Adipocyte (in vitro differentiated cells): Measurements from ENCODE around the gene SNX24.

Source experiments
- DNase-seq: peaks from one replicate; pipeline ENCODE4 v3.0.0-alpha.2; 2015; ENCODE audit warnings: low read depth
- H3K27me3 ChIP-seq: replicated peaks from 2 replicates; pipeline ENCODE4 v1.7.0; 2013; ENCODE audit warnings: mild to moderate bottlenecking, low read length, moderate library complexity; ENCODE audit not compliant: control insufficient read depth, insufficient read depth
- H3K36me3 ChIP-seq: 2 replicates; pipeline ENCODE4 v1.7.0; 2013; ENCODE audit warnings: low read length, mild to moderate bottlenecking, moderate library complexity; ENCODE audit not compliant: control insufficient read depth, insufficient read depth, severe bottlenecking
- H3K4me1 ChIP-seq: 2 replicates; pipeline ENCODE4 v1.7.0; 2013; ENCODE audit warnings: mild to moderate bottlenecking, low read length, moderate library complexity; ENCODE audit not compliant: control insufficient read depth, insufficient read depth
- H3K4me3 ChIP-seq: 2 replicates; pipeline ENCODE4 v1.7.0; 2013; ENCODE audit warnings: mild to moderate bottlenecking, low read length, moderate library complexity
- H3K9ac ChIP-seq: 2 replicates; pipeline ENCODE4 v1.7.0; 2013; ENCODE audit warnings: mild to moderate bottlenecking, low read length, moderate library complexity
- H3K9me3 ChIP-seq: 2 replicates; pipeline ENCODE4 v1.7.0; 2013; ENCODE audit warnings: mild to moderate bottlenecking, low read length, moderate library complexity; ENCODE audit not compliant: control insufficient read depth

Gene SNX24

GRCh38 chr5:122921826-122922225 is 76.4 kb downstream of the SNX24 start:
- DNase-seq: peak; percentile 59
- Histone ChIP-seq H3K36me3 (no peaks in the 10 kb centered on the region), H3K9me3 (no peaks in the 10 kb centered on the region), H3K4me1 (peaks cover 5% of the 10 kb centered on the region), H3K9ac (no peak overlapping the region), H3K4me3 (no peak overlapping the region), H3K27me3 (no peaks in the 10 kb centered on the region)

GRCh38 chr5:122924203-122924602 is 78.8 kb downstream of the SNX24 start:
- Histone ChIP-seq H3K27me3 (no peaks in the 10 kb centered on the region), H3K9ac (no peak overlapping the region), H3K4me3 (no peak overlapping the region), H3K9me3 (no peaks in the 10 kb centered on the region), H3K4me1 (peaks cover 5% of the 10 kb centered on the region), H3K36me3 (no peaks in the 10 kb centered on the region)
- DNase-seq: no peak

GRCh38 chr5:122924719-122925395 is 79.4 kb downstream of the SNX24 start:
- Histone ChIP-seq H3K4me1 (peaks cover 5% of the 10 kb centered on the region), H3K36me3 (no peaks in the 10 kb centered on the region)

GRCh38 chr5:122929001-122929400 is 83.6 kb downstream of the SNX24 start:
- H3K9ac ChIP-seq: no peak overlapping the region
- no peak overlapping the region for H3K4me3 ChIP-seq

More at GRCh38 chr5:122924719-122925395, 79.4 kb downstream of the SNX24 start:
- no peaks in the 10 kb centered on the region for H3K27me3 ChIP-seq
- H3K4me3 ChIP-seq: no peak overlapping the region
- H3K9ac ChIP-seq: no peak overlapping the region
- no peak for DNase-seq
- H3K9me3 ChIP-seq: no peaks in the 10 kb centered on the region

GRCh38 chr5:122929980-122930379 is 84.6 kb downstream of the SNX24 start:
- no peak for DNase-seq
- H3K4me3 ChIP-seq: no peak overlapping the region

More at GRCh38 chr5:122929001-122929400, 83.6 kb downstream of the SNX24 start:
- Histone ChIP-seq H3K4me1 (peaks cover 5% of the 10 kb centered on the region), H3K27me3 (no peaks in the 10 kb centered on the region), H3K9me3 (no peaks in the 10 kb centered on the region), H3K36me3 (no peaks in the 10 kb centered on the region)
- DNase-seq: no peak

GRCh38 chr5:122933956-122934355 is 88.5 kb downstream of the SNX24 start:
- Histone ChIP-seq H3K9me3 (no peaks in the 10 kb centered on the region), H3K36me3 (peaks cover 7% of the 10 kb centered on the region), H3K27me3 (no peaks in the 10 kb centered on the region), H3K9ac (no peak overlapping the region), H3K4me3 (no peak overlapping the region), H3K4me1 (no peaks in the 10 kb centered on the region)
- no peak for DNase-seq

More at GRCh38 chr5:122929980-122930379, 84.6 kb downstream of the SNX24 start:
- Histone ChIP-seq H3K27me3 (no peaks in the 10 kb centered on the region), H3K9me3 (no peaks in the 10 kb centered on the region), H3K36me3 (no peaks in the 10 kb centered on the region), H3K9ac (no peak overlapping the region), H3K4me1 (no peaks in the 10 kb centered on the region)

GRCh38 chr5:122936088-122936487 is 90.7 kb downstream of the SNX24 start:
- H3K4me1 ChIP-seq: no peaks in the 10 kb centered on the region
- no peak overlapping the region for H3K9ac ChIP-seq
- peaks cover 7% of the 10 kb centered on the region for H3K36me3 ChIP-seq
- H3K9me3 ChIP-seq: no peaks in the 10 kb centered on the region
- H3K27me3 ChIP-seq: no peaks in the 10 kb centered on the region
- H3K4me3 ChIP-seq: no peak overlapping the region
- DNase-seq: no peak

GRCh38 chr5:122937914-122938313 is 92.5 kb downstream of the SNX24 start:
- H3K36me3 ChIP-seq: peaks cover 7% of the 10 kb centered on the region
- no peak overlapping the region for H3K4me3 ChIP-seq
- no peaks in the 10 kb centered on the region for H3K27me3 ChIP-seq
- H3K4me1 ChIP-seq: no peaks in the 10 kb centered on the region
- H3K9ac ChIP-seq: no peak overlapping the region
- DNase-seq: no peak
- H3K9me3 ChIP-seq: no peaks in the 10 kb centered on the region

- no peaks in the 10 kb centered on the region for H3K4me1 ChIP-seq
- no peak for DNase-seq
- no peak overlapping the region for H3K9ac ChIP-seq
- peaks cover 7% of the 10 kb centered on the region for H3K36me3 ChIP-seq
- H3K27me3 ChIP-seq: no peaks in the 10 kb centered on the region
- H3K4me3 ChIP-seq: no peak overlapping the region
- no peaks in the 10 kb centered on the region for H3K9me3 ChIP-seq
These were observed 95.5 kb downstream of the SNX24 start for GRCh38 chr5:122940890-122941289.

GRCh38 chr5:122941737-122942136 is 96.3 kb downstream of the SNX24 start:
- Histone ChIP-seq H3K9ac (no peak overlapping the region), H3K4me1 (no peaks in the 10 kb centered on the region), H3K27me3 (no peaks in the 10 kb centered on the region), H3K4me3 (no peak overlapping the region), H3K36me3 (peaks cover 7% of the 10 kb centered on the region), H3K9me3 (no peaks in the 10 kb centered on the region)
- DNase-seq: no peak

- H3K4me1 ChIP-seq: no peaks in the 10 kb centered on the region
- no peaks in the 10 kb centered on the region for H3K9me3 ChIP-seq
- peaks cover 4% of the 10 kb centered on the region for H3K36me3 ChIP-seq
- no peak overlapping the region for H3K4me3 ChIP-seq
- no peak overlapping the region for H3K9ac ChIP-seq
- no peaks in the 10 kb centered on the region for H3K27me3 ChIP-seq
- peak; percentile 49 for DNase-seq
These were observed 96.9 kb downstream of the SNX24 start for GRCh38 chr5:122942164-122942914.
